PC-3 (cell line): ENCODE results near the gene NSMCE1. TPM values are rescaled to one million over a fixed set of nuclear protein-coding genes. Genes with fewer than 3 reads are reported as not detected.

ENCODE experiments used
- ATAC-seq: fragments of 200-7000 bp; cut with Tn5 transposase; 2 replicates; pipeline ENCODE4 v1.9.1; 2020; ENCODE audit warnings: mild to moderate bottlenecking, moderate library complexity
- BruUV-seq: library from RNA; stranded (reverse); fragments of 400-500 nt; replicated peaks from 2 replicates; lab custom pipeline; 2021; lab: Mats Ljungman, UMichigan
- CTCF ChIA-PET: fragments of 300-600 bp; sonication (Branson Sonifier 250); formaldehyde crosslinking; loops from one replicate; lab custom pipeline; 2022; ENCODE audit warnings: antibody characterized with exemption; lab: Charles Lee
- POLR2A ChIA-PET: fragments of 300-600 bp; sonication (Branson Sonifier 250); formaldehyde crosslinking; loops from one replicate; lab custom pipeline; 2022; ENCODE audit warnings: antibody characterized with exemption; ENCODE audit not compliant: unreplicated experiment; lab: Charles Lee
- DNase-seq: peaks from one replicate; pipeline ENCODE4 v3.0.0-alpha.2; 2015
- H2AFZ ChIP-seq: fragments of 300-600 bp; sonication (generic); 2 replicates; pipeline ENCODE4 v1.6.0; 2016; ENCODE audit warnings: antibody characterized with exemption, low read length
- H3F3A ChIP-seq: fragments of 300-600 bp; sonication (generic); one replicate; pipeline ENCODE4 v1.6.0; 2017; ENCODE audit warnings: antibody characterized with exemption, low read length, control low read depth, mild to moderate bottlenecking; ENCODE audit not compliant: unreplicated experiment
- H3K27ac ChIP-seq: fragments of 300-600 bp; sonication (generic); 2 replicates; pipeline ENCODE4 v1.5.1; 2016; ENCODE audit warnings: mild to moderate bottlenecking, low read length
- H3K27me3 ChIP-seq: fragments of 300-600 bp; sonication (generic); 2 replicates; pipeline ENCODE4 v1.6.1; 2016; ENCODE audit warnings: low read length, mixed read lengths
- H3K36me3 ChIP-seq: fragments of 300-600 bp; sonication (generic); 2 replicates; pipeline ENCODE4 v1.6.1; 2016; ENCODE audit warnings: low read depth, mixed run types, low read length, mixed read lengths
- H3K4me1 ChIP-seq: fragments of 300-600 bp; sonication (generic); 2 replicates; pipeline ENCODE4 v1.5.1; 2016; ENCODE audit warnings: low read length; ENCODE audit not compliant: insufficient read depth
- H3K4me2 ChIP-seq: fragments of 300-600 bp; sonication (generic); 2 replicates; pipeline ENCODE4 v1.6.0; 2016; ENCODE audit warnings: low read length
- H3K4me3 ChIP-seq: fragments of 300-600 bp; sonication (generic); 2 replicates; pipeline ENCODE4 v1.5.1; 2016; ENCODE audit warnings: mild to moderate bottlenecking, low read length, mixed read lengths
- H3K79me2 ChIP-seq: fragments of 300-600 bp; sonication (generic); 2 replicates; pipeline ENCODE4 v1.6.1; 2017; ENCODE audit warnings: low read length, mixed read lengths
- H3K9ac ChIP-seq: fragments of 300-600 bp; sonication (generic); 2 replicates; pipeline ENCODE4 v1.6.0; 2016; ENCODE audit warnings: mild to moderate bottlenecking, low read length
- H3K9me2 ChIP-seq: fragments of 300-600 bp; sonication (generic); replicated peaks from 2 replicates; pipeline ENCODE4 v1.6.1; 2016; ENCODE audit warnings: mixed run types, low read length, mixed read lengths
- H3K9me3 ChIP-seq: fragments of 300-600 bp; sonication (generic); 2 replicates; pipeline ENCODE4 v1.6.1; 2016; ENCODE audit warnings: low read length, mixed read lengths
- H4K20me1 ChIP-seq: fragments of 300-600 bp; sonication (generic); 2 replicates; pipeline ENCODE4 v1.6.1; 2016; ENCODE audit warnings: low read length, mixed read lengths
- CTCF ChIP-seq: fragments of 300-600 bp; sonication (generic); conservative IDR thresholded peaks from 2 replicates; pipeline ENCODE4 v1.5.1; 2017; ENCODE audit warnings: antibody characterized with exemption, low read depth, mild to moderate bottlenecking, low read length
- EZH2 ChIP-seq: fragments of 300-600 bp; sonication (generic); IDR thresholded peaks from one replicate; pipeline ENCODE4 v1.6.1; 2017; ENCODE audit warnings: antibody characterized with exemption, mild to moderate bottlenecking, low read length; ENCODE audit not compliant: unreplicated experiment
- EZH2phosphoT487 ChIP-seq: fragments of 300-600 bp; sonication (generic); IDR thresholded peaks from 2 replicates; pipeline ENCODE4 v1.6.1; 2018; ENCODE audit warnings: mild to moderate bottlenecking, antibody characterized with exemption, low read length, borderline replicate concordance
- intact Hi-C: fragments of 100-400 bp; cut with micrococcal nuclease; formaldehyde crosslinking; loops from 2 replicates; pipeline ENCODE4 v1.9.0; 2023
- total RNA-seq: library from RNA; depleted of rRNA; stranded (reverse); fragments of >200 nt; gene quantifications from 2 replicates; pipeline ENCODE4 v1.2.3, GENCODE V29; 2014

Gene NSMCE1
- total RNA-seq, 1 experiment from 2014 or later, result 32.5 TPM

- Histone ChIP-seq H3K27me3 (no peaks in the 10 kb centered on the region), H2AFZ (no peak overlapping the region), H3K9me3 (no peaks in the 10 kb centered on the region), H3K27ac (no peak overlapping the region), H3F3A (no peaks in the 10 kb centered on the region), H3K4me3 (no peak overlapping the region), H3K4me2 (no peak overlapping the region), H4K20me1 (no peaks in the 10 kb centered on the region), H3K4me1 (peaks cover 15% of the 10 kb centered on the region; the same call in 1 of the 2 replicates), H3K36me3 (no peaks in the 10 kb centered on the region), H3K79me2 (no peaks in the 10 kb centered on the region), H3K9me2 (no peaks in the 10 kb centered on the region), H3K9ac (no peak overlapping the region)
- BruUV-seq, result no TSS peak
- POLR2A ChIA-PET, result no interaction called here
- CTCF ChIA-PET, result no interaction called here
- intact Hi-C loops, result no loop called here
- no peak; the same call in 1 of the 2 replicates for ATAC-seq
- no peak for TF ChIP-seq CTCF
- no peak for TF ChIP-seq EZH2phosphoT487
- no peak for TF ChIP-seq EZH2
- DNase-seq, result no peak
Measured at GRCh38 chr16:27303256-27304100, 34.9 kb upstream of the NSMCE1 start.

- Histone ChIP-seq H3K27me3 (no peaks in the 10 kb centered on the region), H2AFZ (no peak overlapping the region), H3K4me2 (no peak overlapping the region), H4K20me1 (no peaks in the 10 kb centered on the region), H3K36me3 (no peaks in the 10 kb centered on the region), H3K9ac (no peak overlapping the region), H3K4me1 (peaks cover 15% of the 10 kb centered on the region; the same call in 1 of the 2 replicates), H3F3A (no peaks in the 10 kb centered on the region), H3K9me3 (no peaks in the 10 kb centered on the region), H3K27ac (peak overlapping the region; percentile 39; the same call in 1 of the 2 replicates), H3K4me3 (no peak overlapping the region), H3K9me2 (no peaks in the 10 kb centered on the region), H3K79me2 (no peaks in the 10 kb centered on the region)
- POLR2A ChIA-PET, result no interaction called here
- DNase-seq, result no peak
- CTCF ChIA-PET, result no interaction called here
- intact Hi-C loops, result no loop called here
- BruUV-seq, result no TSS peak
- TF ChIP-seq EZH2 (no peak), EZH2phosphoT487 (no peak), CTCF (no peak)
- no peak for ATAC-seq
Measured at GRCh38 chr16:27302126-27302525, 33.6 kb upstream of the NSMCE1 start.
